ENCODE data around the gene NKAIN2. TPM values are rescaled to one million over a fixed set of nuclear protein-coding genes. Genes with fewer than 3 reads are reported as not detected.
A peak's percentile ranks its signal among the peaks of the same experiment; 100 is the strongest.
"Not testable (repeated sequence)": the region's sequence is repeated elsewhere in the genome, so short reads cannot be mapped to it uniquely, and the experiment has no call there.

NKAIN2 gene
- polyA plus RNA-seq, 10 donors: 5.3 to 9.9 (median 7.2) TPM

GRCh38 chr6:124493259-124493658 is 689.6 kb downstream of the NKAIN2 start:
- no peak for DNase-seq

GRCh38 chr6:124494956-124495664 is 691.4 kb downstream of the NKAIN2 start:
- DNase-seq: no peak

GRCh38 chr6:124495665-124496190 is 692.1 kb downstream of the NKAIN2 start:
- DNase-seq: peak in 2 of 3 donors; percentile 28 to 45

- no peak for DNase-seq
Observed at GRCh38 chr6:124496334-124496733, 692.7 kb downstream of the NKAIN2 start.

- no peak for DNase-seq
Observed at GRCh38 chr6:124512431-124512830, 708.8 kb downstream of the NKAIN2 start.

GRCh38 chr6:124517339-124517738 is 713.7 kb downstream of the NKAIN2 start:
- no peak for DNase-seq

- peak in 1 of 3 donors; percentile 17 for DNase-seq
Observed at GRCh38 chr6:124520514-124520913, 716.8 kb downstream of the NKAIN2 start.

- no peak for DNase-seq
Observed at GRCh38 chr6:124522335-124522734, 718.7 kb downstream of the NKAIN2 start.

GRCh38 chr6:124524491-124525200 is 721.0 kb downstream of the NKAIN2 start:
- DNase-seq: no peak

- no peak for DNase-seq
Observed at GRCh38 chr6:124530926-124531325, 727.3 kb downstream of the NKAIN2 start.

GRCh38 chr6:124535299-124535698 is 731.6 kb downstream of the NKAIN2 start:
- DNase-seq: no peak

- DNase-seq: no peak
Observed at GRCh38 chr6:124535746-124536145, 732.1 kb downstream of the NKAIN2 start.

GRCh38 chr6:124536157-124536841 is 732.6 kb downstream of the NKAIN2 start:
- DNase-seq: no peak

- DNase-seq: no peak
Observed at GRCh38 chr6:124536842-124537191, 733.2 kb downstream of the NKAIN2 start.

- no peak for DNase-seq
Observed at GRCh38 chr6:124539096-124539495, 735.4 kb downstream of the NKAIN2 start.

- DNase-seq: no peak
Observed at GRCh38 chr6:124541573-124541972, 737.9 kb downstream of the NKAIN2 start.

- DNase-seq: no peak
Observed at GRCh38 chr6:124546601-124547000, 742.9 kb downstream of the NKAIN2 start.

GRCh38 chr6:124551711-124552233 is 748.1 kb downstream of the NKAIN2 start:
- DNase-seq: no peak

- no peak for DNase-seq
Observed at GRCh38 chr6:124557873-124558272, 754.2 kb downstream of the NKAIN2 start.

- DNase-seq: not testable (repeated sequence)
Observed at GRCh38 chr6:124560078-124560477, 756.4 kb downstream of the NKAIN2 start.

- DNase-seq: no peak
Observed at GRCh38 chr6:124560873-124561567, 757.4 kb downstream of the NKAIN2 start.

Data from muscle of back (tissue), 11 donors.